Cerebellar cortex (tissue), 1 donor: ENCODE data around the gene NXPE4.
"Not testable (repeated sequence)": the region's sequence is repeated elsewhere in the genome, so short reads cannot be mapped to it uniquely, and the experiment has no call there.

ENCODE experiments used
- DNase-seq: peaks from one replicate; pipeline ENCODE4 v3.0.0-alpha.2; 2015; ENCODE audit warnings: low spot score

The NXPE4 gene

GRCh38 chr11:114595571-114595970 lies at the start of gene NXPE4:
TSS of gene NXPE4 (minus strand) at chr11:114595786. CDS start at chr11:114594759, 1,027 bp downstream.
- DNase-seq: no peak

DNA sequence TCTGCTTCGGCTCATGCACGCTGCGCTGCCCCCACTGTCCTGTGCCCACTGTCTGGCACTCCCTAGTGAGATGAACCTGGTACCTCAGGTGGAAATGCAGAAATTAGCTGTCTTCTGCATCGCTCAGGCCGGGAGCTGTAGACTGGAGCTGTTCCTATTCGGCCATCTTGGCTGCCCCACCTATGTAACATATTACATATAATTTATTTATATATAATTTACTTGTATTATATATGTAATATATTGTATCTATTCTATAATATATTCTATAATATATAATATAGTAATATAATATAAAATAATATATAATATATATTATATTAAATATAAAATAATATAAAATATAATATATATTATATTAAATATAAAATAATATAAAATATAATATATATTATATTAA lies 43.9 kb upstream of the NXPE4 start:
- DNase-seq: not testable (repeated sequence)

DNA sequence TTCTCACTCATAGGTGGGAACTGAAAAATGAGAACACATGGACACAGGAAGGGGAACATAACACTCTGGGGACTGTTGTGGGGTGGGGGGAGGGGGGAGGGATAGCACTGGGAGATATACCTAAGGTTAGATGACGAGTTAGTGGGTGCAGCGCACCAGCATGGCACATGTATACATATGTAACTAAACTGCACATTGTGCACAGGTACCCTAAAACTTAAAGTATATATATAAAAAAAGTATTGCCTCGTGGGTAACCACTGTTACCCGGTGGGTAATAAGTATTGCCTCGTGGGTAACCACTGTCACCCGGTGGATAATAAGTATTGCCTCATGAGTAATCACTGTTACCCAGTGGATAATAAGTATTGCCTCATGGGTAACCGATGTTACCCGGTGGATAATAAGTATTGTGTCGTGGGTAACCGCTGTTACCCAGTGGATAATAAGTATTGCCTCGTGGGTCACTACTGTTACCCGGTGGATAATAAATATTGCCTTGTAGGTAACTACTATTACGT lies 35.9 kb upstream of the NXPE4 start:
- DNase-seq: not testable (repeated sequence)

- DNase-seq: no peak
Observed at GRCh38 chr11:114625294-114625693, 29.7 kb upstream of the NXPE4 start.

DNA sequence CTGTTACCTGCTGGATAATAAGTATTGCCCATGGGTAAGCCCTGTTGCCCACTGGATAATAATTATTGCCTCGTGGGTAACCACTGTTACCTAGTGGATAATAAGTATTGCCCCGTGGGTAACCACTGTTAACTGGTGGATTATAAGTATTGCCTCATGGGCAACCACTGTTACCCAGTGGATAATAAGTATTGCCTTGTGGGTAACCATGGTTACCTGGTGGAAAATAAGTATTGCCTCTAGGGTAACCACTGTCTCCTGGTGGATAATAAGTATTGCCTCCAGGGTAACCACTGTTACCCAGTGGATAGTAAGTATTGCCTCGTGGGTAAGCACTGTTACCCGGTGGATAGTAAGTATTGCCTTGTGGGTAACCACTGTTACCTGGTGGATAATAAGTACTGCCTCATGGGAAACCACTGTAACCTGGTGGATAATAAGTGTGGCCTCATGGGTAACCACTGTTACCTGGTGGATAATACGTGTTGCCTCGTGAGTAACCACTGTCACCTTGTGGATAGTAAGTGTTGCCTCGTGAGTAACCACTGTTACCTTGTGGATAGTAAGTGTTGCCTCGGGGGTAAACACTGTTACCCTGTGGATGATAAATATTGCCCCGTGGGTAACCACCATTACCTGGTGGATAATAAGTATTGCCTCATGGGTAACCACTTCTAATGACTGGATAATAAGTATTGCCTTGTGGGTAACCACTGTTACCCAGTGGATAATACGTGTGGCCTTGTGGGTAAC lies 29.0 kb upstream of the NXPE4 start:
- no peak for DNase-seq

GRCh38 chr11:114623720-114624119 lies 28.1 kb upstream of the NXPE4 start:
- DNase-seq: no peak

- DNase-seq: no peak
Observed at GRCh38 chr11:114622858-114623257, 27.3 kb upstream of the NXPE4 start.

GRCh38 chr11:114621950-114622809 lies 26.6 kb upstream of the NXPE4 start:
- DNase-seq: no peak

GRCh38 chr11:114621072-114621471 lies 25.5 kb upstream of the NXPE4 start:
- no peak for DNase-seq

GRCh38 chr11:114619659-114620173 lies 24.1 kb upstream of the NXPE4 start:
- no peak for DNase-seq

DNA sequence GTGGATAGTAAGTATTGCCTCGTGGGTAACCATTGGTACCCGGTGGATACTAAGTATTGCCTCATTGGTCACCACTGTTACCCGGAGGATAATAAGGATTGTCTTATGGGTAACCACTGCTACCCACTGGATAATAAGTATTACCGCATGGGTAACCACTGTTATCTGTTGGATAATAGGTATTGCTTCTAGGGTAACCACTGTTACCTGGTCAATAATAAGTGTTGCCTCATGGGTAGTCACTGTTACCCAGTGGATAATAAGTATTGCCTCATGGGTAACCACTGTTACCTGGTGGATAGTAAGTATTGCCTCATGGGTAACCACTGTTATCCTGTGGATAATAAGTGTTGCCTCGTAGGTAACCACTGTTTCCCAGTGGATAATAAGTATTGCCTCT lies 22.6 kb upstream of the NXPE4 start:
- DNase-seq: no peak

- no peak for DNase-seq
Observed at GRCh38 chr11:114617157-114618124, 21.9 kb upstream of the NXPE4 start.

DNA sequence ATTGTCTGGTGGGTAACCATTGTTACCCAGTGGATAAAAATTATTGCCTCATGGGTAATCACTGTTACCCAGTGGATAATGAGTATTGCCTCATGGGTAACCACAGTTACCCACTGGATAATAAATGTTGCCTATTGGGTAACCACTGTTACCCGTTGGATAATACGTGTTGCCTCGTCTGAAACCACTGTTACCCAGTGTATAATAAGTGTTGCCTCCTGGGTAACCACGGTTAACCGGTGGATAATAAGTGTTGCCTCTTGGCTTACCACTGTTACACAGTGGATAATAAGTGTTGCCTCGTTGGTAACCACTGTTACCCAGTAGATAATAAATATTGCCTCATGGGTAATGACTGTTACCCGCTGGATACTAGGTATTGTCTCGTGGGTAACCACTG lies 20.9 kb upstream of the NXPE4 start:
- no peak for DNase-seq

DNA sequence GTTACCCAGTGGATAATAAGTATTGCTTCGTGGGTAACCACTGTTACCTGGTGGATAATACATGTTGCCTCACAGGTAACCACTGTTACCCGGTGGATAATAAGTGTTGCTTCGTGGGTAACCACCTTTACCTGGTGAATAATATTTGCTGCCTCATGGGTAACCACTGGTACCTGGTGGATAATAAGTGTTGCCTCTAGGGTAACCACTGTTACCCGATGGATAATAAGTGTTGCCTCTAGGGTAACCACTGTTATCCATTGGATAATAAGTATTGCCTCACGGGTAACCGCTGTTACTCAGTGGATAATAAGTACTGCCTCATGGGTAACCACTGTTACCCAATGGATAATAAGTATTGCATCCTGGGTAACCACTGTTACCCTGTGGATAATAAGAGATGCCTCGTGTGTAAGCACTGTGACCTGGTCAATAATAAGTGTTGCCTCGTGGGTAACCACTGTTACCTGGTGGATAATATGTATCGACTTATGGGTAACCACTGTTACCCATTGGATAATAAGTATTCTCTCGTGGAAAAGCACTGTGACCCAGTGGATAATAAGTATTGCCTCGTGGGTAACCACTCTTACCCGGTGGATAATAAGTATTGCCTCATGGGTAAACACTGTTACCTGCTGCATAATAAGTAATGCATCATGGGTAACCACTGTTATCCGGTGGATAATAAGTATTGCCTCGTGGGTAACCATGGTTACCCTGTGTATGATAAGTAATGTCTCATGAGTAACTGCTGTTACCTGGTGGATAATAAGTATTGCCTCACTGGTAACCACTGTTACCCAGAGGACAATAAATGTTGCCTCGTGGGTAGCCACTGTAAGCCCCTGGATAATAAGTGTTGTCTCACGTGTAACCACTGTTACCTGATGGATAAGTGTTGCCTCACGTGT lies 20.1 kb upstream of the NXPE4 start:
- DNase-seq: no peak

GRCh38 chr11:114614127-114614720 lies 18.6 kb upstream of the NXPE4 start:
- no peak for DNase-seq

DNA sequence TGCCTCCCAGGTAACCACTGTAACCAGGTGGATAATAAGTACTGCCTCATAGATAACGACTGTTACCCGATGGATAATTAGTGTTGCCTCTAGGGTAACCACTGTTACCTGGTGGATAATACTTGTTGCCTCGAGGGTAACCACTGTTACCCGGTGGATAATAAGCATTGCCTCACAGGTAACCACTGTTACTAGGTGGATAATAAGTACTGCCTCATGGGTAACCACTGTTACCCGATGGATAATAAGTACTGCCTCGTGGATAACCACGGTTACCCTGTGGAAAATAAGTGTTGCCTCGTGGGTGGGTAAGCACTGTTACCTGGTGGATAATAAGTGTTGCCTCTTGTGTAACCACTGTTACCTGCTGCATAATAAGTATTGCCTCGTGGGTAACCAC lies 17.5 kb upstream of the NXPE4 start:
- DNase-seq: not testable (repeated sequence)

- no peak for DNase-seq
Observed at GRCh38 chr11:114612686-114613085, 17.1 kb upstream of the NXPE4 start.

DNA sequence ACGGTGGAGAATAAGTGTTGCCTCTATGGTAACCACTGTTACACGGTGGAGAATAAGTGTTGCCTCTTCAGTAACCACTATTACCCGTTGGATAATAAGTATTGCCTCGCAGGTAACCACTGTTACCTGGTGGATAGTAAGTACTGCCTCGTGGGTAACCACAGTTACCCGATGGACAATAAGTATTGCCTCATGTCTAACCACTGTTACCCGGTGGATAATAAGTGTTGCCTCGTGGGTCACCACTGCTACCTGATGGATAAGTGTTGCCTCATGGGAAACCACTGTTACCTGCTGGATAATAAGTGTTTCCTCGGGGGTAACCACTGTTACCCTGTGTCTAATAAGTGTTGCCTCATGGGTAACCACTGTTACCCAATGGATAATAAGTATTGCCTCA lies 16.6 kb upstream of the NXPE4 start:
- not testable (repeated sequence) for DNase-seq

DNA sequence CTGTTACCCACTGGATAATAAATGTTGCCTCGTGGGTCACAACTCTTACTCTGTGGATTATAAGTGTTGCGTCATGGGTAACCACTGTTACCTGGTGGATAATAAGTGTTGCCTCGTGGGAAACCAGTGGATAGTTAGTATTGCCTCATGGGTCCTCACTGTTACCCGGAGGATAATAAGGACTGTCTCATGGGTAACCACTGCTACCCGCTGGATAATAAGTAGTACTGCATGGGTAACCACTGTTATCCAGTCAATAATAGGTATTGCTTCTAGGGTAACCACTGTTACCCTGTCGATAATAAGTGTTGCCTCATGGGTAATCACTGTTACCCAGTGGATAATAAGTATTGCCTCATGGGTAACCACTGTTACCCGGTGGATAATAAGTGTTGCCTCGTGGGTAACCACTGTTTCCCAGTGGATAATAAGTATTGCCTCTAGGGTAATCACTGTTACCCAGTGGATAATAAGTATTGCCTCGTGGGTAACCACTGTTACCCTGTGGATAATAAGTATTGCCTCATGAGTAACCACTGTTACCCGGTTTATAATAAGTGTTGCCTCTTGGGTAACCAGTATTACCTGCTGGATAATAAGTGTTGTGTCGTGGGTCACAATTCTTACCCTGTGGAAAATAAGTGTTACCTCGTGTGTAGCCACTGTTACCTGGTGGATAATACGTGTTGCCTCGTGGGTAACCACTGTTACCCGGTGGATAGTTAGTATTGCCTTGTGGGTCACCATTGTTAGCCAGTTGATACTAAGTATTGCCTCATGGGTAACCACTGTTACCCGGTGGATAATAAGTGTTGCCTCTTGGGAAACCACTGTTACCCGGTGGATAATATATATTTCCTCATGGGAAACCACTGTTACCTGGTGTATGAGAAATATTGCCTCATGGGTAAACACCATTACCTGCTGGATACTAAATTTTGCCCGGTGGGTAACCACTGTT lies 15.7 kb upstream of the NXPE4 start:
- DNase-seq: no peak
